Caco-2 (cell line): ENCODE results near the gene MN1. TPM values are rescaled to one million over a fixed set of nuclear protein-coding genes. Genes with fewer than 3 reads are reported as not detected.

Experiments
- BruUV-seq: library from RNA; stranded (reverse); fragments of 400-500 nt; replicated peaks from 2 replicates; lab custom pipeline; 2021; lab: Mats Ljungman, UMichigan
- CTCF ChIA-PET: fragments of 300-600 bp; sonication (Branson Sonifier 250); formaldehyde crosslinking; loops from one replicate; lab custom pipeline; 2022; ENCODE audit warnings: antibody characterized with exemption; lab: Charles Lee
- POLR2A ChIA-PET: fragments of 300-600 bp; sonication (Branson Sonifier 250); formaldehyde crosslinking; loops from one replicate; lab custom pipeline; 2022; ENCODE audit warnings: antibody characterized with exemption; lab: Charles Lee
- DNase-seq, 2 experiments: peaks; one replicate each; pipeline versions ENCODE4 v3.0.0 to v3.0.0-alpha.2; 2020 to 2022
- H3K27me3 ChIP-seq: replicated peaks from 2 replicates; pipeline ENCODE4 v1.6.0; 2011; ENCODE audit warnings: low read length; ENCODE audit not compliant: control insufficient read depth, insufficient read depth
- H3K36me3 ChIP-seq: 2 replicates; pipeline ENCODE4 v1.5.1; 2011; ENCODE audit warnings: low read length; ENCODE audit not compliant: control insufficient read depth, insufficient read depth
- H3K4me1 ChIP-seq: fragments of 250-450 bp; sonication (Bioruptor Pico); 2 replicates; pipeline ENCODE4 v1.5.1; 2020; ENCODE audit warnings: mild to moderate bottlenecking
- H3K4me3 ChIP-seq: 2 replicates; pipeline ENCODE4 v1.5.1; 2011; ENCODE audit warnings: low read depth, mild to moderate bottlenecking, control low read depth, low read length
- H3K9me3 ChIP-seq: fragments of 250-450 bp; sonication (Bioruptor Pico); 2 replicates; pipeline ENCODE4 v1.5.1; 2020; ENCODE audit warnings: mild to moderate bottlenecking, moderate library complexity
- H3K27ac Mint-ChIP-seq: one replicate; pipeline ENCODE4 v1.8.0; 2022; ENCODE audit warnings: mixed read lengths; ENCODE audit not compliant: unreplicated experiment
- H3K27me3 Mint-ChIP-seq: one replicate; pipeline ENCODE4 v1.8.0; 2022; ENCODE audit warnings: mixed read lengths; ENCODE audit not compliant: insufficient read depth, unreplicated experiment
- H3K36me3 Mint-ChIP-seq: one replicate; pipeline ENCODE4 v1.8.0; 2022; ENCODE audit warnings: mild to moderate bottlenecking, mixed read lengths; ENCODE audit not compliant: insufficient read depth, unreplicated experiment
- H3K4me1 Mint-ChIP-seq: one replicate; pipeline ENCODE4 v1.8.0; 2022; ENCODE audit warnings: low read depth, mixed read lengths; ENCODE audit not compliant: unreplicated experiment
- H3K4me3 Mint-ChIP-seq: one replicate; pipeline ENCODE4 v1.8.0; 2022; ENCODE audit warnings: mild to moderate bottlenecking, moderate library complexity, mixed read lengths; ENCODE audit not compliant: unreplicated experiment
- H3K9me3 Mint-ChIP-seq: one replicate; pipeline ENCODE4 v1.8.0; 2022; ENCODE audit warnings: mixed read lengths; ENCODE audit not compliant: unreplicated experiment
- CTCF ChIP-seq, 2 experiments: fragments of 200-600 bp in 1 of 2; IDR thresholded peaks; 1 replicate in 1 of 2; 2 replicates in 1 of 2; pipeline versions ENCODE4 v1.5.1 to v1.8.0; 2011 to 2022; ENCODE audit warnings: antibody characterized with exemption in 1 of 2, control low read depth in 1 of 2, inconsistent platforms in 1 of 2, low read depth in 1 of 2, low read length in 1 of 2, mild to moderate bottlenecking in 1 of 2, moderate library complexity in 1 of 2; ENCODE audit not compliant: insufficient read depth in 1 of 2, severe bottlenecking in 1 of 2, unreplicated experiment in 1 of 2
- intact Hi-C: fragments of 100-400 bp; cut with micrococcal nuclease; formaldehyde crosslinking; loops from one replicate; pipeline ENCODE4 v1.10.0; 2022; ENCODE audit not compliant: unreplicated experiment
- total RNA-seq: library from RNA; stranded (reverse); gene quantifications from 2 replicates; pipeline ENCODE4 v1.2.3, GENCODE V29; 2022

The MN1 gene
- total RNA-seq, 1 experiment from 2014 or later = 0.32 TPM

DNA sequence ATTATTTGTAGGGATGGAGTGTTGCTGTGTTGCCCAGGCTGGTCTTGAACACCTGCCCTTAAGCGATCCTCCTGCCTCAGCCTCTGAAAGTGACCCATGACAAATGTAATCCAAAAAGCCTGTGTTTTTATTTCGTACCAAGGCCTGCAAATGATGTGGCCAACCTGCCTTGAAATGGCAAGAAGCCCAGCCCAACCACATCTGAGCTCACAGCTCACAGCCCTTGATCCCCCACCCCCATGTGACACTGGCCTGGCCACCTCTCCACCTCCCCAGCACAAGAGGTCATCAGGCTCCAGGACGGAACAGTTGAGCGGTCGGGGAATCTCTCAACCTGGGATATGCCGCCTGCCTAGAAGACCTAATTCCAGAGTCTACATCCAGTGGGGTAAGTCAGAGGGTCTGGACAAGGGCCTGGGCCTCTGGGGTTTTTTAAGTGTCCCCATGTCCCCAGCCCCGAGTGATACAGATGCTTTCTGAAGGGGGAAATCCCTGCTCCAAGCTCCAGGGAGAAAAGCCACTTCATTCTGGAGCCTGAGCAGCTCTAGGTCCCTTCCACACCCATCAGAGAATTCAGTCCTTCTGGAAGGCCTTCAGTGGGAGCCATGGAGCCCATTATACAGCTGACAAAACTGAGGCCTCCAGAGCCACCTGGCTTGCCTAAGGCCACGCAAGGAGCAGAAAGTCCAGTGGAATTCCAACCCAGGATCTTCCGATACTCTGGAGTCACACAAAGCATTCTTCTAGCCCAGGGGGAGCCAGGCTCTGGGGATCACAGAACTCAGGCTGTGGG lies 70.7 kb downstream of the MN1 start:
- no peak for TF ChIP-seq CTCF (IDR thresholded peaks at IDR 0.05; ENCODE audit: insufficient read depth in 1 of 2, low read depth in 1 of 2, low read length in 1 of 2, severe bottlenecking in 1 of 2, unreplicated experiment in 1 of 2)
- H3K4me3 Mint-ChIP-seq = no peak overlapping the region
- Histone ChIP-seq H3K36me3 (no peaks in the 10 kb centered on the region), H3K4me1 (peaks cover 9% of the 10 kb centered on the region; the same call in 1 of the 2 replicates), H3K27me3 (no peaks in the 10 kb centered on the region), H3K9me3 (no peaks in the 10 kb centered on the region), H3K4me3 (no peak overlapping the region)
- ChIA-PET CTCF (no interaction called here), POLR2A (no interaction called here)
- no peak for DNase-seq
- no peaks in the 10 kb centered on the region for H3K4me1 Mint-ChIP-seq
- H3K36me3 Mint-ChIP-seq = no peaks in the 10 kb centered on the region
- no TSS peak for BruUV-seq
- H3K9me3 Mint-ChIP-seq = no peaks in the 10 kb centered on the region
- intact Hi-C loops = no loop called here
- no peaks in the 10 kb centered on the region for H3K27me3 Mint-ChIP-seq
- H3K27ac Mint-ChIP-seq = no peak overlapping the region

DNA sequence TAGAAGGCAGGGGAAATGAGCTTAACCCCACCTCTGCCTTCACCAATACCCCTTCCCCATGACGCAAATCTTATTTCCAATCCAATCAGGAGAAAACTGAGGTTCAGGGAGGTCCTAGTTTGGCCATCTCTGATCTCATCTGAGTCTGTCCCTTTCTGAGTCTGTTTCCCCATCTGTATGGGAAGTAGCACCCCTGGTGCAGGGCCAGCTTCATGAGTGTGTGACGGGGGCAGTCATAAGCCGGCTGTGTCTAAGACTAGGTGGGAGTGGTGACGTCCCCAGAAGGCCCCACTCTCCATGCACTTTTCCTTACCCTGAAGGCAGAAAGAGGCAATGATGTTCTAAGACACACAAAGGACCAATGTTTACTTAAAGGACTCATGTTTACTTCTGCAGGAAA lies 72.3 kb downstream of the MN1 start:
- Mint-ChIP-seq H3K9me3 (no peaks in the 10 kb centered on the region), H3K4me1 (no peaks in the 10 kb centered on the region), H3K27ac (no peak overlapping the region)

More for the DNA sequence above, 72.3 kb downstream of the MN1 start:
- Histone ChIP-seq H3K4me3 (no peak overlapping the region), H3K27me3 (no peaks in the 10 kb centered on the region), H3K4me1 (peaks cover 9% of the 10 kb centered on the region; the same call in 1 of the 2 replicates), H3K9me3 (no peaks in the 10 kb centered on the region), H3K36me3 (no peaks in the 10 kb centered on the region)
- ChIA-PET POLR2A (no interaction called here), CTCF (no interaction called here)
- no TSS peak for BruUV-seq
- Mint-ChIP-seq H3K4me3 (no peak overlapping the region), H3K27me3 (no peaks in the 10 kb centered on the region), H3K36me3 (no peaks in the 10 kb centered on the region)
- intact Hi-C loops = no loop called here
- no peak for TF ChIP-seq CTCF (IDR thresholded peaks at IDR 0.05; ENCODE audit: insufficient read depth in 1 of 2, low read depth in 1 of 2, low read length in 1 of 2, severe bottlenecking in 1 of 2, unreplicated experiment in 1 of 2)
- DNase-seq = no peak
